ENCODE results near the gene PLEKHH2. TPM values are rescaled to one million over a fixed set of nuclear protein-coding genes. Genes with fewer than 3 reads are reported as not detected.

PLEKHH2 gene
- total and polyA plus RNA-seq, 2 experiments from 2014 or later, result 5.4 to 6.7 TPM

GRCh38 chr2:43814711-43815110 is 177.7 kb downstream of the PLEKHH2 start:
- Mint-ChIP-seq H3K36me3 (ENCODE audit: low read depth) (no peaks in the 10 kb centered on the region), H3K27me3 (ENCODE audit: insufficient read depth, low read depth, poor library complexity) (peaks cover 2% of the 10 kb centered on the region), H3K4me1 (no peaks in the 10 kb centered on the region), H3K4me3 (no peak overlapping the region), H3K9me3 (no peaks in the 10 kb centered on the region), H3K27ac (no peak overlapping the region)
- Histone ChIP-seq H2AFZ (no peak overlapping the region), H3K79me2 (replicated peaks; ENCODE audit: insufficient read depth) (no peaks in the 10 kb centered on the region), H3K4me1 (ENCODE audit: insufficient read depth) (no peaks in the 10 kb centered on the region), H3K27me3 (ENCODE audit: insufficient read depth) (no peaks in the 10 kb centered on the region), H3F3A (replicated peaks; ENCODE audit: low read depth) (no peaks in the 10 kb centered on the region), H3K4me2 (no peak overlapping the region), H3K27ac (ENCODE audit: low read depth) (no peak overlapping the region), H4K20me1 (replicated peaks; ENCODE audit: insufficient read depth) (no peaks in the 10 kb centered on the region), H3K9me2 (ENCODE audit: insufficient read depth) (no peaks in the 10 kb centered on the region), H3K36me3 (ENCODE audit: insufficient read depth) (no peaks in the 10 kb centered on the region), H3K4me3 (no peak overlapping the region)
- DNase-seq (ENCODE audit: low spot score) (no peak), ATAC-seq (no peak)
- TF ChIP-seq EZH2phosphoT487 (IDR thresholded peaks at IDR 0.05; ENCODE audit: unreplicated experiment) (no peak), NANOG (IDR thresholded peaks at IDR 0.05; ENCODE audit: borderline replicate concordance) (no peak), REST (IDR thresholded peaks at IDR 0.05; ENCODE audit: unreplicated experiment) (no peak)

Small RNA genes within 50 kb of the gene (small RNA-seq; reads per million reads assigned to genes)
- gene RF00019 (ENCODE audit: low replicate concordance), result not detected
- not detected for gene RN7SKP66 (ENCODE audit: low replicate concordance)

Other genes starting within 250 kb of the PLEKHH2 start
- gene THADA, start 41.2 kb upstream of the PLEKHH2 start, total RNA-seq (2014; rRNA removed; shearing (Covaris generic)), result 26.2 and 30.7 TPM in 2 replicates
- gene THADA, start 41.2 kb upstream of the PLEKHH2 start, polyA plus RNA-seq (2016; fragmentation: Nextera tagmentation; extraction: Ambion mirVana), result 11.1 and 17.0 TPM in 2 replicates
- 0.17 TPM in 1 of 2 replicates, not detected in the other for gene C1GALT1C1L, start 39.2 kb downstream of the PLEKHH2 start, total RNA-seq (2014; rRNA removed; shearing (Covaris generic))
- gene C1GALT1C1L, start 39.2 kb downstream of the PLEKHH2 start, polyA plus RNA-seq (2016; fragmentation: Nextera tagmentation; extraction: Ambion mirVana), result 0.99 and 1.3 TPM in 2 replicates
- 5.7 and 8.4 TPM in 2 replicates for gene DYNC2LI1, start 136.8 kb downstream of the PLEKHH2 start, total RNA-seq (2014; rRNA removed; shearing (Covaris generic))
- gene DYNC2LI1, start 136.8 kb downstream of the PLEKHH2 start, polyA plus RNA-seq (2016; fragmentation: Nextera tagmentation; extraction: Ambion mirVana), result 8.8 and 11.5 TPM in 2 replicates
- gene ABCG5, start 201.6 kb downstream of the PLEKHH2 start, total RNA-seq (2014; rRNA removed; shearing (Covaris generic)), result not detected in 2 replicates
- 0.08 and 0.14 TPM in 2 replicates for gene ABCG5, start 201.6 kb downstream of the PLEKHH2 start, polyA plus RNA-seq (2016; fragmentation: Nextera tagmentation; extraction: Ambion mirVana)
- 0.31 and 0.35 TPM in 2 replicates for gene ABCG8, start 201.7 kb downstream of the PLEKHH2 start, total RNA-seq (2014; rRNA removed; shearing (Covaris generic))
- 0.03 and 0.19 TPM in 2 replicates for gene ABCG8, start 201.7 kb downstream of the PLEKHH2 start, polyA plus RNA-seq (2016; fragmentation: Nextera tagmentation; extraction: Ambion mirVana)